CD4-positive, alpha-beta memory T cell (primary cell): ENCODE data around the gene PFKFB3. TPM values are rescaled to one million over a fixed set of nuclear protein-coding genes. Genes with fewer than 3 reads are reported as not detected.
A peak's percentile ranks its signal among the peaks of the same experiment; 100 is the strongest.
"Not testable (repeated sequence)": the region's sequence is repeated elsewhere in the genome, so short reads cannot be mapped to it uniquely, and the experiment has no call there.

Experiments used
- CTCF ChIA-PET: fragments of 350-600 bp; sonication (Branson Sonifier 250); formaldehyde crosslinking; loops from one replicate; lab custom pipeline; 2021; ENCODE audit warnings: inconsistent platforms; ENCODE audit not compliant: partially characterized antibody; lab: Charles Lee
- POLR2A ChIA-PET: fragments of 350-600 bp; sonication (Branson Sonifier 250); formaldehyde crosslinking; loops from one replicate; lab custom pipeline; 2021; ENCODE audit not compliant: partially characterized antibody; lab: Charles Lee
- DNase-seq, 5 donors: peaks; one replicate each; pipeline versions ENCODE4 v3.0.0 to v3.0.0-alpha.2; 2020 to 2022; ENCODE audit warnings: mixed read lengths in 1 of 5
- H3K27ac ChIP-seq: one replicate; pipeline ENCODE4 v1.7.0; 2013; ENCODE audit warnings: low read depth, low read length
- H3K27me3 ChIP-seq: 2 replicates; pipeline ENCODE4 v1.7.0; 2013; ENCODE audit warnings: mild to moderate bottlenecking, low read length, moderate library complexity; ENCODE audit not compliant: insufficient read depth
- H3K36me3 ChIP-seq: 2 replicates; pipeline ENCODE4 v1.7.0; 2013; ENCODE audit warnings: mild to moderate bottlenecking, low read length, moderate library complexity; ENCODE audit not compliant: insufficient read depth
- H3K4me1 ChIP-seq: 2 replicates; pipeline ENCODE4 v1.7.0; 2013; ENCODE audit warnings: mild to moderate bottlenecking, low read length, moderate library complexity; ENCODE audit not compliant: insufficient read depth
- H3K4me3 ChIP-seq, 2 donors: one replicate each; pipeline ENCODE4 v1.7.0; 2013; ENCODE audit warnings: low read length in 2 of 2, mild to moderate bottlenecking in 1 of 2
- H3K9me3 ChIP-seq, 2 donors: one replicate each; pipeline ENCODE4 v1.7.0; 2013; ENCODE audit warnings: low read length in 2 of 2, control low read depth in 1 of 2; ENCODE audit not compliant: control insufficient read depth in 1 of 2
- H3K27ac Mint-ChIP-seq, 7 donors: one replicate each; pipeline ENCODE4 v1.8.0; 2020 to 2021; ENCODE audit warnings: mixed read lengths in 7 of 7, mild to moderate bottlenecking in 6 of 7, inconsistent platforms in 3 of 7, moderate library complexity in 3 of 7
- H3K27me3 Mint-ChIP-seq, 2 donors: one replicate each; pipeline ENCODE4 v1.8.0; 2020 to 2021; ENCODE audit warnings: mixed read lengths in 2 of 2
- H3K36me3 Mint-ChIP-seq, 2 donors: one replicate each; pipeline ENCODE4 v1.8.0; 2020 to 2021; ENCODE audit warnings: mixed read lengths in 2 of 2, inconsistent platforms in 1 of 2, mild to moderate bottlenecking in 1 of 2
- H3K4me1 Mint-ChIP-seq, 4 donors: one replicate each; pipeline ENCODE4 v1.8.0; 2020 to 2021; ENCODE audit warnings: mixed read lengths in 4 of 4, mild to moderate bottlenecking in 1 of 4
- H3K4me3 Mint-ChIP-seq, 8 donors: one replicate each; pipeline ENCODE4 v1.8.0; 2020 to 2021; ENCODE audit warnings: mixed read lengths in 8 of 8, mild to moderate bottlenecking in 7 of 8, moderate library complexity in 6 of 8, inconsistent platforms in 3 of 8
- H3K9me3 Mint-ChIP-seq, 8 donors: one replicate each; pipeline ENCODE4 v1.8.0; 2020 to 2021; ENCODE audit warnings: mixed read lengths in 8 of 8, mild to moderate bottlenecking in 5 of 8, inconsistent platforms in 3 of 8, moderate library complexity in 1 of 8
- intact Hi-C: fragments of 100-400 bp; cut with micrococcal nuclease; formaldehyde crosslinking; loops from one replicate; pipeline ENCODE4 v1.15.1; 2023
- polyA plus RNA-seq, 2 donors: library from polyadenylated mRNA; unstranded; fragments of 300-500 nt; fragmentation: Illumina TruSeq; gene quantifications; one replicate each; pipeline ENCODE4 v1.2.3, GENCODE V29; 2021
- total RNA-seq, 2 experiments: library from RNA; stranded (reverse); gene quantifications; one replicate each; pipeline ENCODE4 v1.2.3, GENCODE V29; 2021

PFKFB3 gene
- total and polyA plus RNA-seq, 4 experiments from 2014 or later: 11.8 to 67.1 (median 35.9) TPM

- Histone ChIP-seq H3K36me3 (peaks cover 17% of the 10 kb centered on the region), H3K27me3 (no peaks in the 10 kb centered on the region), H3K4me3 (no peak overlapping the region), H3K9me3 (no peaks in the 10 kb centered on the region), H3K4me1 (no peaks in the 10 kb centered on the region), H3K27ac (no peak overlapping the region)
- peaks cover 32 to 60% of the 10 kb centered on the region in 2 donors for H3K36me3 Mint-ChIP-seq
- intact Hi-C loops: no loop called here
- no peak overlapping the region for H3K4me3 Mint-ChIP-seq
- H3K27ac Mint-ChIP-seq: peak overlapping the region in 2 of 7 donors; percentile 38 to 55
- ChIA-PET CTCF (no interaction called here), POLR2A (no interaction called here)
- H3K4me1 Mint-ChIP-seq: peaks cover 0 to 11% (median 4%) of the 10 kb centered on the region in 4 donors
- no peaks in the 10 kb centered on the region for H3K27me3 Mint-ChIP-seq
- peaks cover 0 to 2% (median 0%) of the 10 kb centered on the region in 8 donors for H3K9me3 Mint-ChIP-seq
- DNase-seq: no peak
These were observed 30.4 kb downstream of the PFKFB3 start for GRCh38 chr10:6232846-6233724.

GRCh38 chr10:6233725-6234277 is 31.1 kb downstream of the PFKFB3 start:
- no peak overlapping the region for H3K4me3 Mint-ChIP-seq
- peaks cover 17% of the 10 kb centered on the region for H3K36me3 ChIP-seq
- no peaks in the 10 kb centered on the region for H3K27me3 Mint-ChIP-seq
- no peak overlapping the region for H3K4me3 ChIP-seq
- H3K27ac ChIP-seq: no peak overlapping the region
- peaks cover 4% of the 10 kb centered on the region for H3K4me1 ChIP-seq
- no peaks in the 10 kb centered on the region for H3K9me3 ChIP-seq
- ChIA-PET CTCF (no interaction called here), POLR2A (interaction anchor here (1.0 kb wide), 1 partner anchor 41 kb away, joined by 5 read pairs; no protein-coding TSS in a partner anchor)
- intact Hi-C loops: no loop called here
- H3K36me3 Mint-ChIP-seq: peaks cover 32 to 53% of the 10 kb centered on the region in 2 donors
- no peak for DNase-seq
- H3K27me3 ChIP-seq: no peaks in the 10 kb centered on the region
- peaks cover 4 to 12% (median 6%) of the 10 kb centered on the region in 4 donors for H3K4me1 Mint-ChIP-seq
- peaks cover 0 to 2% (median 0%) of the 10 kb centered on the region in 8 donors for H3K9me3 Mint-ChIP-seq
- peak overlapping the region in 4 of 7 donors; percentile 35 to 60 (median 50) for H3K27ac Mint-ChIP-seq

- H3K4me3 ChIP-seq: no peak overlapping the region
- Mint-ChIP-seq H3K36me3 (peaks cover 32 to 50% of the 10 kb centered on the region in 2 donors), H3K4me3 (peak overlapping the region in 1 of 8 donors; percentile 7), H3K9me3 (peaks cover 0 to 2% (median 0%) of the 10 kb centered on the region in 8 donors), H3K4me1 (peaks cover 10 to 17% (median 12%) of the 10 kb centered on the region in 4 donors), H3K27ac (peak overlapping the region in 1 of 7 donors; percentile 60), H3K27me3 (no peaks in the 10 kb centered on the region)
- ChIA-PET CTCF (interaction anchor here (1.3 kb wide), 1 partner anchor 41 kb away, joined by 4 read pairs; no protein-coding TSS in a partner anchor), POLR2A (interaction anchor here (1.0 kb wide), 1 partner anchor 41 kb away, joined by 5 read pairs; no protein-coding TSS in a partner anchor)
- H3K9me3 ChIP-seq: no peaks in the 10 kb centered on the region
- peaks cover 10% of the 10 kb centered on the region for H3K4me1 ChIP-seq
- peaks cover 17% of the 10 kb centered on the region for H3K36me3 ChIP-seq
- no peak overlapping the region for H3K27ac ChIP-seq
- H3K27me3 ChIP-seq: no peaks in the 10 kb centered on the region
- intact Hi-C loops: no loop called here
- DNase-seq: no peak
These were observed 31.6 kb downstream of the PFKFB3 start for GRCh38 chr10:6234371-6234770.

- peaks cover 13% of the 10 kb centered on the region for H3K36me3 ChIP-seq
- H3K9me3 ChIP-seq: no peaks in the 10 kb centered on the region
- DNase-seq: no peak
- no peaks in the 10 kb centered on the region for H3K27me3 ChIP-seq
- peak overlapping the region in 3 of 7 donors; percentile 41 to 77 (median 61) for H3K27ac Mint-ChIP-seq
- intact Hi-C loops: no loop called here
- H3K4me1 Mint-ChIP-seq: peaks cover 12 to 22% (median 13%) of the 10 kb centered on the region in 4 donors
- H3K4me3 Mint-ChIP-seq: no peak overlapping the region
- H3K9me3 Mint-ChIP-seq: no peaks in the 10 kb centered on the region
- POLR2A ChIA-PET: interaction anchor here (0.9 kb wide), 1 partner anchor 38 kb away, joined by 3 read pairs; no protein-coding TSS in a partner anchor
- H3K4me3 ChIP-seq: no peak overlapping the region
- peaks cover 26 to 37% of the 10 kb centered on the region in 2 donors for H3K36me3 Mint-ChIP-seq
- H3K27me3 Mint-ChIP-seq: no peaks in the 10 kb centered on the region
- H3K27ac ChIP-seq: no peak overlapping the region
- peaks cover 12% of the 10 kb centered on the region for H3K4me1 ChIP-seq
- CTCF ChIA-PET: interaction anchor here (2.6 kb wide), 1 partner anchor 165 kb away, joined by 11 read pairs; no protein-coding TSS in a partner anchor
These were observed 33.8 kb downstream of the PFKFB3 start for GRCh38 chr10:6236349-6237198.

- Histone ChIP-seq H3K27me3 (no peaks in the 10 kb centered on the region), H3K9me3 (no peaks in the 10 kb centered on the region), H3K27ac (no peak overlapping the region), H3K36me3 (peaks cover 13% of the 10 kb centered on the region), H3K4me3 (no peak overlapping the region), H3K4me1 (peaks cover 12% of the 10 kb centered on the region)
- Mint-ChIP-seq H3K9me3 (no peaks in the 10 kb centered on the region), H3K27ac (peak overlapping the region in 4 of 7 donors; percentile 41 to 73 (median 52)), H3K4me1 (peaks cover 12 to 22% (median 13%) of the 10 kb centered on the region in 4 donors), H3K36me3 (peaks cover 28 to 34% of the 10 kb centered on the region in 2 donors), H3K27me3 (no peaks in the 10 kb centered on the region), H3K4me3 (peak overlapping the region in 1 of 8 donors; percentile 4)
- CTCF ChIA-PET: interaction anchor here (2.6 kb wide), 1 partner anchor 164 kb away, joined by 11 read pairs; no protein-coding TSS in a partner anchor
- POLR2A ChIA-PET: interaction anchor here (0.9 kb wide), 1 partner anchor 38 kb away, joined by 3 read pairs; no protein-coding TSS in a partner anchor
- intact Hi-C loops: no loop called here
- no peak for DNase-seq
These were observed 34.4 kb downstream of the PFKFB3 start for GRCh38 chr10:6237199-6237530.

GRCh38 chr10:6238587-6239212 is 36.0 kb downstream of the PFKFB3 start:
- not testable (repeated sequence) for DNase-seq, H3K9me3 ChIP-seq, H3K36me3 ChIP-seq, H3K27ac ChIP-seq, H3K27me3 Mint-ChIP-seq, H3K27me3 ChIP-seq, H3K4me3 ChIP-seq, H3K9me3 Mint-ChIP-seq
- ChIA-PET POLR2A (interaction anchor here (1.2 to 1.8 kb wide), 3 partner anchors 36 to 110 kb away, joined by 5 to 6 read pairs (median 5); partner anchors contain the start of gene PFKFB3), CTCF (interaction anchor here (0.7 to 2.6 kb wide), 2 partner anchors 163 to 171 kb away, joined by 3 to 11 read pairs; no protein-coding TSS in a partner anchor)
- Mint-ChIP-seq H3K4me3 (peak overlapping the region in 4 of 8 donors; percentile 2 to 32 (median 19)), H3K36me3 (peaks cover 23 to 27% of the 10 kb centered on the region in 2 donors), H3K27ac (peak overlapping the region; percentile 3 to 75 (median 45)), H3K4me1 (peaks cover 12 to 22% (median 13%) of the 10 kb centered on the region in 4 donors)
- peaks cover 12% of the 10 kb centered on the region for H3K4me1 ChIP-seq
- intact Hi-C loops: loop anchor here (1.0 to 2.0 kb wide), 2 partner anchors 36 to 110 kb away; partner anchors contain the start of gene PFKFB3
